Caco-2 (cell line): Measurements from ENCODE around the gene NAALADL2. TPM values are rescaled to one million over a fixed set of nuclear protein-coding genes. Genes with fewer than 3 reads are reported as not detected.

Experiments used
- BruUV-seq: library from RNA; stranded (reverse); fragments of 400-500 nt; replicated peaks from 2 replicates; lab custom pipeline; 2021; lab: Mats Ljungman, UMichigan
- CTCF ChIA-PET: fragments of 300-600 bp; sonication (Branson Sonifier 250); formaldehyde crosslinking; loops from one replicate; lab custom pipeline; 2022; ENCODE audit warnings: antibody characterized with exemption; lab: Charles Lee
- POLR2A ChIA-PET: fragments of 300-600 bp; sonication (Branson Sonifier 250); formaldehyde crosslinking; loops from one replicate; lab custom pipeline; 2022; ENCODE audit warnings: antibody characterized with exemption; lab: Charles Lee
- DNase-seq, 2 experiments: peaks; one replicate each; pipeline versions ENCODE4 v3.0.0 to v3.0.0-alpha.2; 2020 to 2022
- H3K27me3 ChIP-seq: replicated peaks from 2 replicates; pipeline ENCODE4 v1.6.0; 2011; ENCODE audit warnings: low read length; ENCODE audit not compliant: control insufficient read depth, insufficient read depth
- H3K36me3 ChIP-seq: 2 replicates; pipeline ENCODE4 v1.5.1; 2011; ENCODE audit warnings: low read length; ENCODE audit not compliant: control insufficient read depth, insufficient read depth
- H3K4me1 ChIP-seq: fragments of 250-450 bp; sonication (Bioruptor Pico); 2 replicates; pipeline ENCODE4 v1.5.1; 2020; ENCODE audit warnings: mild to moderate bottlenecking
- H3K4me3 ChIP-seq: 2 replicates; pipeline ENCODE4 v1.5.1; 2011; ENCODE audit warnings: low read depth, mild to moderate bottlenecking, control low read depth, low read length
- H3K9me3 ChIP-seq: fragments of 250-450 bp; sonication (Bioruptor Pico); 2 replicates; pipeline ENCODE4 v1.5.1; 2020; ENCODE audit warnings: mild to moderate bottlenecking, moderate library complexity
- H3K27ac Mint-ChIP-seq: one replicate; pipeline ENCODE4 v1.8.0; 2022; ENCODE audit warnings: mixed read lengths; ENCODE audit not compliant: unreplicated experiment
- H3K27me3 Mint-ChIP-seq: one replicate; pipeline ENCODE4 v1.8.0; 2022; ENCODE audit warnings: mixed read lengths; ENCODE audit not compliant: insufficient read depth, unreplicated experiment
- H3K36me3 Mint-ChIP-seq: one replicate; pipeline ENCODE4 v1.8.0; 2022; ENCODE audit warnings: mild to moderate bottlenecking, mixed read lengths; ENCODE audit not compliant: insufficient read depth, unreplicated experiment
- H3K4me1 Mint-ChIP-seq: one replicate; pipeline ENCODE4 v1.8.0; 2022; ENCODE audit warnings: low read depth, mixed read lengths; ENCODE audit not compliant: unreplicated experiment
- H3K4me3 Mint-ChIP-seq: one replicate; pipeline ENCODE4 v1.8.0; 2022; ENCODE audit warnings: mild to moderate bottlenecking, moderate library complexity, mixed read lengths; ENCODE audit not compliant: unreplicated experiment
- H3K9me3 Mint-ChIP-seq: one replicate; pipeline ENCODE4 v1.8.0; 2022; ENCODE audit warnings: mixed read lengths; ENCODE audit not compliant: unreplicated experiment
- intact Hi-C: fragments of 100-400 bp; cut with micrococcal nuclease; formaldehyde crosslinking; loops from one replicate; pipeline ENCODE4 v1.10.0; 2022; ENCODE audit not compliant: unreplicated experiment
- total RNA-seq: library from RNA; stranded (reverse); gene quantifications from 2 replicates; pipeline ENCODE4 v1.2.3, GENCODE V29; 2022
- TF ChIP-seq, protein P1 (sequence below), 2 experiments: fragments of 200-600 bp in 1 of 2; IDR thresholded peaks; 1 replicate in 1 of 2; 2 replicates in 1 of 2; pipeline versions ENCODE4 v1.5.1 to v1.8.0; 2011 to 2022; ENCODE audit warnings: antibody characterized with exemption in 1 of 2, control low read depth in 1 of 2, inconsistent platforms in 1 of 2, low read depth in 1 of 2, low read length in 1 of 2, mild to moderate bottlenecking in 1 of 2, moderate library complexity in 1 of 2; ENCODE audit not compliant: insufficient read depth in 1 of 2, severe bottlenecking in 1 of 2, unreplicated experiment in 1 of 2

Gene NAALADL2
- total RNA-seq, 1 experiment from 2014 or later: 4.4 TPM

- Mint-ChIP-seq H3K4me1 (peaks cover 18% of the 10 kb centered on the region), H3K9me3 (peaks cover 2% of the 10 kb centered on the region), H3K27me3 (no peaks in the 10 kb centered on the region), H3K36me3 (no peaks in the 10 kb centered on the region), H3K4me3 (no peak overlapping the region), H3K27ac (no peak overlapping the region)
- peaks cover 17% of the 10 kb centered on the region for H3K4me1 ChIP-seq
- ChIA-PET POLR2A (no interaction called here), CTCF (no interaction called here)
- H3K9me3 ChIP-seq: 0 out of 2 replicates have a peak, but pooled peaks cover 3% of the 10 kb centered on the region
- intact Hi-C loops: loop anchor here (1.0 to 10.0 kb wide), 2 partner anchors 423 to 558 kb away; no protein-coding TSS in a partner anchor
- H3K4me3 ChIP-seq: no peak overlapping the region
- no peaks in the 10 kb centered on the region for H3K27me3 ChIP-seq
- no peak for DNase-seq
- no TSS peak for BruUV-seq
- TF ChIP-seq, protein P1, sequence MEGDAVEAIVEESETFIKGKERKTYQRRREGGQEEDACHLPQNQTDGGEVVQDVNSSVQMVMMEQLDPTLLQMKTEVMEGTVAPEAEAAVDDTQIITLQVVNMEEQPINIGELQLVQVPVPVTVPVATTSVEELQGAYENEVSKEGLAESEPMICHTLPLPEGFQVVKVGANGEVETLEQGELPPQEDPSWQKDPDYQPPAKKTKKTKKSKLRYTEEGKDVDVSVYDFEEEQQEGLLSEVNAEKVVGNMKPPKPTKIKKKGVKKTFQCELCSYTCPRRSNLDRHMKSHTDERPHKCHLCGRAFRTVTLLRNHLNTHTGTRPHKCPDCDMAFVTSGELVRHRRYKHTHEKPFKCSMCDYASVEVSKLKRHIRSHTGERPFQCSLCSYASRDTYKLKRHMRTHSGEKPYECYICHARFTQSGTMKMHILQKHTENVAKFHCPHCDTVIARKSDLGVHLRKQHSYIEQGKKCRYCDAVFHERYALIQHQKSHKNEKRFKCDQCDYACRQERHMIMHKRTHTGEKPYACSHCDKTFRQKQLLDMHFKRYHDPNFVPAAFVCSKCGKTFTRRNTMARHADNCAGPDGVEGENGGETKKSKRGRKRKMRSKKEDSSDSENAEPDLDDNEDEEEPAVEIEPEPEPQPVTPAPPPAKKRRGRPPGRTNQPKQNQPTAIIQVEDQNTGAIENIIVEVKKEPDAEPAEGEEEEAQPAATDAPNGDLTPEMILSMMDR (IDR thresholded peaks at IDR 0.05; ENCODE audit: insufficient read depth in 1 of 2, low read depth in 1 of 2, low read length in 1 of 2, severe bottlenecking in 1 of 2, unreplicated experiment in 1 of 2): no peak
- no peaks in the 10 kb centered on the region for H3K36me3 ChIP-seq
These were observed 98.4 kb downstream of the NAALADL2 start for GRCh38 chr3:174957551-174958001.

- H3K4me1 ChIP-seq: peaks cover 17% of the 10 kb centered on the region
- DNase-seq: no peak
- Mint-ChIP-seq H3K4me3 (no peak overlapping the region), H3K27me3 (no peaks in the 10 kb centered on the region), H3K27ac (no peak overlapping the region), H3K4me1 (peaks cover 17% of the 10 kb centered on the region), H3K36me3 (no peaks in the 10 kb centered on the region), H3K9me3 (no peaks in the 10 kb centered on the region)
- intact Hi-C loops: loop anchor here (10.0 kb wide), 1 partner anchor 424 kb away; no protein-coding TSS in a partner anchor
- no peaks in the 10 kb centered on the region for H3K36me3 ChIP-seq
- ChIA-PET POLR2A (no interaction called here), CTCF (no interaction called here)
- 0 out of 2 replicates have a peak, but pooled peaks cover 3% of the 10 kb centered on the region for H3K9me3 ChIP-seq
- H3K4me3 ChIP-seq: no peak overlapping the region
- TF ChIP-seq, protein P1 (IDR thresholded peaks at IDR 0.05; ENCODE audit: insufficient read depth in 1 of 2, low read depth in 1 of 2, low read length in 1 of 2, severe bottlenecking in 1 of 2, unreplicated experiment in 1 of 2): no peak
- H3K27me3 ChIP-seq: no peaks in the 10 kb centered on the region
- BruUV-seq: no TSS peak
These were observed 99.7 kb downstream of the NAALADL2 start for GRCh38 chr3:174958671-174959328.

DNA sequence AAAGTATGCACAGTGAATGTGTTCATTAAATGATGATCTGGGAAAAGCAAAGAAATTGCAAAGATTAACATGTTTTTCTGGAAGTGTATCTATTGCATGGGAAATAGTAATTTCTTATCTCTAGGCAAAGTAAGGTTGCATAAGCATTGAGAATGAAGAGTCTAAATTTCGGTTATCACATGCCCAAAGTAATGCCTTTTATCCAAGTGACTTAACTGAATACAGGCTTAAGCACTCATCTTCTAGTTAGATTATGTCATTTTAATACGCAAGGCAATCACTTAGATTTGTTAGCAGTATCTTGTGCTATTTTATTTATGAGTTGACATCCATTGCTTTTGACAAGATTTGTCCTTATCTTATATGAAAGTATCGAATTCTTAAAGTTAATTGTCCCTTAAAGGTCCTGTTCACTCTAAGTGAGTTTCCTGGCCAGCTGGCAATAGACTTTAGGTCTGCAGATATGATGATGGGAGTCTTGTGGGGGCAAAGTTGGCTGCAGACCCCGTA is 100.5 kb downstream of the NAALADL2 start:
- Mint-ChIP-seq H3K4me3 (no peak overlapping the region), H3K27me3 (no peaks in the 10 kb centered on the region), H3K9me3 (no peaks in the 10 kb centered on the region), H3K4me1 (peaks cover 17% of the 10 kb centered on the region), H3K27ac (no peak overlapping the region), H3K36me3 (no peaks in the 10 kb centered on the region)
- Histone ChIP-seq H3K4me1 (peaks cover 17% of the 10 kb centered on the region), H3K36me3 (no peaks in the 10 kb centered on the region), H3K9me3 (0 out of 2 replicates have a peak, but pooled peaks cover 2% of the 10 kb centered on the region), H3K4me3 (no peak overlapping the region), H3K27me3 (no peaks in the 10 kb centered on the region)
- TF ChIP-seq, protein P1 (IDR thresholded peaks at IDR 0.05; ENCODE audit: insufficient read depth in 1 of 2, low read depth in 1 of 2, low read length in 1 of 2, severe bottlenecking in 1 of 2, unreplicated experiment in 1 of 2): no peak
- ChIA-PET CTCF (no interaction called here), POLR2A (no interaction called here)
- DNase-seq: no peak
- intact Hi-C loops: loop anchor here (10.0 kb wide), 1 partner anchor 425 kb away; no protein-coding TSS in a partner anchor
- no TSS peak for BruUV-seq
